GM12878 (cell line): ENCODE results near the gene CDKL5. TPM values are rescaled to one million over a fixed set of nuclear protein-coding genes. Genes with fewer than 3 reads are reported as not detected.

ENCODE experiments used
- CHD1 ChIP-seq: IDR thresholded peaks from 2 replicates; pipeline ENCODE4 v1.6.1; 2012; ENCODE audit warnings: low read depth, low read length, improper control_type of control experiment
- CTCF ChIP-seq, 3 experiments: IDR thresholded peaks in 2 of 3; conservative IDR thresholded peaks in 1 of 3; 2 replicates each; pipeline ENCODE4 v1.5.1; 2011; ENCODE audit warnings: low read depth in 3 of 3, low read length in 3 of 3, mild to moderate bottlenecking in 3 of 3, control low read depth in 2 of 3, moderate library complexity in 2 of 3, inconsistent platforms in 1 of 3, mixed read lengths in 1 of 3; ENCODE audit not compliant: control insufficient read depth in 2 of 3, insufficient read depth in 1 of 3; ENCODE audit errors: extremely low read depth in 1 of 3
- CUX1 ChIP-seq: IDR thresholded peaks from 2 replicates; pipeline ENCODE4 v1.6.1; 2012; ENCODE audit warnings: improper control_type of control experiment, low read depth, low read length; ENCODE audit not compliant: insufficient replicate concordance
- FOS ChIP-seq: IDR thresholded peaks from 3 replicates; pipeline ENCODE4 v1.6.1; 2011; ENCODE audit warnings: borderline replicate concordance; ENCODE audit not compliant: insufficient read length; ENCODE audit errors: extremely low read depth
- SMC3 ChIP-seq: IDR thresholded peaks from 2 replicates; pipeline ENCODE4 v1.6.1; 2011; ENCODE audit warnings: low read length, improper control_type of control experiment, borderline replicate concordance
- TBL1XR1 ChIP-seq: IDR thresholded peaks from 2 replicates; pipeline ENCODE4 v1.6.1; 2012; ENCODE audit warnings: low read depth, low read length, improper control_type of control experiment
- ZBTB11 ChIP-seq: fragments of 450-650 bp; formaldehyde crosslinking; IDR thresholded peaks from 2 replicates; pipeline ENCODE4 v1.5.0; 2022; ENCODE audit warnings: mild to moderate bottlenecking, missing genetic modification characterization
- ZNF207 ChIP-seq: fragments of 450-650 bp; IDR thresholded peaks from 2 replicates; pipeline ENCODE4 v1.6.1; 2014; ENCODE audit warnings: antibody characterized with exemption, mild to moderate bottlenecking, borderline replicate concordance
- ZZZ3 ChIP-seq: IDR thresholded peaks from 2 replicates; pipeline ENCODE4 v1.6.1; 2011; ENCODE audit warnings: low read depth; ENCODE audit not compliant: control insufficient read depth, insufficient read length
- polyA plus RNA-seq, 11 experiments: library from polyadenylated mRNA; depleted of rRNA in 4 of 11; unstranded in 6 of 11; stranded (reverse) in 5 of 11; fragments of >200 nt; fragmentation: Nextera tagmentation in 4 of 11; fragmentation: Illumina TruSeq in 1 of 11; extraction: Ambion mirVana in 4 of 11; extraction: Trizol in 1 of 11; gene quantifications; 1 replicate in 1 of 11; 2 replicates in 10 of 11; pipeline versions ENCODE4 v1.2.1 to v1.2.3, GENCODE V29; 2011 to 2016; ENCODE audit warnings: inconsistent platforms in 2 of 11, missing spikeins in 2 of 11, low read depth in 1 of 11
- total RNA-seq, 4 experiments: library from RNA; depleted of rRNA in 3 of 4; stranded (reverse); fragments of >200 nt in 3 of 4; fragmentation: Illumina TruSeq in 1 of 4; extraction: Trizol in 1 of 4; gene quantifications; 2 replicates each; pipeline versions ENCODE4 v1.2.1 to v1.2.3, GENCODE V29; 2013 to 2021

Gene CDKL5
- total and polyA plus RNA-seq, 10 of the 15 experiments (the other 5 are each of a cell fraction or from before 2014, with no cell fraction given): 1.4 to 14.5 (median 6.3) TPM

GRCh38 chrX:18455384-18455783 is 30.0 kb downstream of the CDKL5 start (continued):
- no peak for TF ChIP-seq ZBTB11 (CRISPR knock-in tag)
- no peak for TF ChIP-seq CHD1
- no peak for TF ChIP-seq ZZZ3
- no peak for TF ChIP-seq CUX1
- TF ChIP-seq ZNF207: no peak
- no peak for TF ChIP-seq CTCF (IDR thresholded peaks at IDR 0.05 in 2 of 3, conservative IDR thresholded peaks at IDR 0.05 in 1 of 3; ENCODE audit: control insufficient read depth in 2 of 3, extremely low read depth in 1 of 3, insufficient read depth in 1 of 3, low read depth in 3 of 3, low read length in 3 of 3)
- TF ChIP-seq FOS: no peak
- no peak for TF ChIP-seq SMC3
- no peak for TF ChIP-seq TBL1XR1
- TF ChIP-seq, all 136 proteins: peak for 0
